Mesenchymal stem cell (in vitro differentiated cells and primary cell): ENCODE measurements around the gene CACNG4.

Experiments used
- DNase-seq: peaks from one replicate; pipeline ENCODE4 v3.0.0-alpha.2; 2013
- H2AFZ ChIP-seq: one replicate; pipeline ENCODE4 v1.6.1; 2013; ENCODE audit warnings: low read depth, mild to moderate bottlenecking, control low read depth, inconsistent platforms, low read length, moderate library complexity
- H2AK5ac ChIP-seq: 2 replicates; pipeline ENCODE4 v1.6.1; 2013; ENCODE audit warnings: low read length, moderate library complexity, mild to moderate bottlenecking, inconsistent platforms; ENCODE audit not compliant: severe bottlenecking
- H2BK120ac ChIP-seq: one replicate; pipeline ENCODE4 v1.6.1; 2013; ENCODE audit warnings: low read depth, mild to moderate bottlenecking, inconsistent platforms, low read length, moderate library complexity
- H2BK12ac ChIP-seq, 2 experiments: one replicate each; pipeline ENCODE4 v1.6.1; 2013; ENCODE audit warnings: inconsistent platforms in 2 of 2, low read length in 2 of 2, mild to moderate bottlenecking in 2 of 2, moderate library complexity in 2 of 2, control low read depth in 1 of 2
- H2BK15ac ChIP-seq: one replicate; pipeline ENCODE4 v1.6.1; 2013; ENCODE audit warnings: mild to moderate bottlenecking, low read depth, inconsistent platforms; ENCODE audit not compliant: poor library complexity, severe bottlenecking
- H2BK5ac ChIP-seq: 2 replicates; pipeline ENCODE4 v1.6.1; 2013; ENCODE audit warnings: low read depth, mild to moderate bottlenecking, low read length, control low read depth, inconsistent platforms; ENCODE audit not compliant: poor library complexity, severe bottlenecking
- H3K14ac ChIP-seq, 2 experiments: one replicate each; pipeline ENCODE4 v1.6.1; 2013; ENCODE audit warnings: inconsistent platforms in 2 of 2, low read length in 2 of 2, control low read depth in 1 of 2, mild to moderate bottlenecking in 1 of 2, moderate library complexity in 1 of 2
- H3K18ac ChIP-seq, 2 experiments: one replicate each; pipeline ENCODE4 v1.6.1; 2013; ENCODE audit warnings: inconsistent platforms in 2 of 2, low read length in 2 of 2, control low read depth in 1 of 2, low read depth in 1 of 2, mild to moderate bottlenecking in 1 of 2
- H3K23ac ChIP-seq, 2 experiments: one replicate each; pipeline ENCODE4 v1.6.1; 2013; ENCODE audit warnings: inconsistent platforms in 2 of 2, low read length in 2 of 2, mild to moderate bottlenecking in 2 of 2, moderate library complexity in 2 of 2, control low read depth in 1 of 2
- H3K27ac ChIP-seq: 2 replicates; pipeline ENCODE4 v1.5.1; 2013; ENCODE audit warnings: mild to moderate bottlenecking, moderate library complexity, low read length, control low read depth, inconsistent platforms; ENCODE audit not compliant: poor library complexity, severe bottlenecking
- H3K27me3 ChIP-seq, 2 experiments: 2 replicates each; pipeline versions ENCODE4 v1.6.1 to v1.7.0; 2013; ENCODE audit warnings: low read length in 2 of 2, mild to moderate bottlenecking in 2 of 2, moderate library complexity in 2 of 2, control low read depth in 1 of 2, inconsistent platforms in 1 of 2; ENCODE audit not compliant: control insufficient read depth in 1 of 2, insufficient read depth in 1 of 2
- H3K36me3 ChIP-seq, 2 experiments: 2 replicates each; pipeline versions ENCODE4 v1.6.1 to v1.7.0; 2013; ENCODE audit warnings: low read length in 2 of 2, control low read depth in 1 of 2, inconsistent platforms in 1 of 2, low read depth in 1 of 2, mild to moderate bottlenecking in 1 of 2; ENCODE audit not compliant: insufficient read depth in 2 of 2, control insufficient read depth in 1 of 2
- H3K4ac ChIP-seq, 2 experiments: one replicate each; pipeline ENCODE4 v1.6.1; 2013; ENCODE audit warnings: inconsistent platforms in 2 of 2, low read length in 2 of 2, mild to moderate bottlenecking in 2 of 2, moderate library complexity in 2 of 2, control low read depth in 1 of 2, low read depth in 1 of 2
- H3K4me1 ChIP-seq: 2 replicates; pipeline ENCODE4 v1.6.1; 2013; ENCODE audit warnings: low read depth, low read length, control low read depth; ENCODE audit not compliant: control insufficient read depth, insufficient read depth
- H3K4me2 ChIP-seq: 2 replicates; pipeline ENCODE4 v1.6.1; 2013; ENCODE audit warnings: low read length, mild to moderate bottlenecking, inconsistent platforms; ENCODE audit not compliant: poor library complexity, severe bottlenecking
- H3K4me3 ChIP-seq, 2 experiments: 2 replicates each; pipeline versions ENCODE4 v1.5.1 to v1.7.0; 2013; ENCODE audit warnings: low read length in 2 of 2, mild to moderate bottlenecking in 2 of 2, control low read depth in 1 of 2, low read depth in 1 of 2; ENCODE audit not compliant: insufficient read depth in 1 of 2
- H3K79me1 ChIP-seq: replicated peaks from 2 replicates; pipeline ENCODE4 v1.6.1; 2013; ENCODE audit warnings: mild to moderate bottlenecking, control low read depth, low read length, inconsistent platforms; ENCODE audit not compliant: poor library complexity, severe bottlenecking
- H3K9ac ChIP-seq: 2 replicates; pipeline ENCODE4 v1.7.0; 2013; ENCODE audit warnings: mild to moderate bottlenecking, low read length, moderate library complexity
- H3K9me3 ChIP-seq: 2 replicates; pipeline ENCODE4 v1.7.0; 2013; ENCODE audit warnings: mild to moderate bottlenecking, low read length; ENCODE audit not compliant: control insufficient read depth
- H4K8ac ChIP-seq: one replicate; pipeline ENCODE4 v1.6.1; 2013; ENCODE audit warnings: inconsistent platforms, mild to moderate bottlenecking, low read length, moderate library complexity
- H4K91ac ChIP-seq: one replicate; pipeline ENCODE4 v1.6.1; 2013; ENCODE audit warnings: mild to moderate bottlenecking, low read length, inconsistent platforms
- WGBS: methylation state at CpG from one replicate; pipeline ENCODE4 v1.1.7; 2013; ENCODE audit warnings: mixed read lengths; 5-methylcytosine and 5-hydroxymethylcytosine counted together

Gene CACNG4

DNA sequence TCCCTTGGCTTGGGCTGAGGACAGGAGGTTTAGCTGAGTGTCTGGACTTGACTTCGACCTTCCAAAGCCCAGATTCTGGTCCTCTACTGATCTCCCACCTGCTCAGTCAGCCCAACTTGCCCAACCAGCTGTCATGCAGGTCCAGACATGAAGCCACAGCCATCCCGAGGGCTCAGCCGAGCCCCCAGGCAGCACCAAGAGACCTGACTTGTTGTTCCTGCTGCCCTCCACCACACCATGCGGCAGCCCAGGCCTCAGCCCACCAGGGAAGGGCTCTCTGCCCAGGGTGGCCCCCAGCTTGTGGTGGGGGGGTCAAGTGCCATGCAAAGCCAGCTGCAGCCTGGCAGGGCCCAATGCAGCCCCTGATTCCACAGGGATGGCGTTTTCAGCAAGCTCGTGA is 17.2 kb upstream of the CACNG4 start:
- Histone ChIP-seq H3K79me1 (no peaks in the 10 kb centered on the region), H2BK120ac (no peak overlapping the region), H4K8ac (no peak overlapping the region), H2BK12ac (no peak overlapping the region), H3K14ac (no peak overlapping the region), H3K4ac (no peak overlapping the region), H3K4me3 (no peak overlapping the region), H3K27me3 (peaks cover 39 to 85% of the 10 kb centered on the region in 2 experiments), H2BK5ac (no peak overlapping the region), H3K9me3 (no peaks in the 10 kb centered on the region), H4K91ac (no peak overlapping the region), H3K4me2 (no peak overlapping the region), H3K36me3 (no peaks in the 10 kb centered on the region), H3K18ac (no peak overlapping the region), H3K4me1 (peaks cover 7% of the 10 kb centered on the region), H3K27ac (no peak overlapping the region), H2AFZ (no peak overlapping the region), H3K23ac (no peak overlapping the region), H2AK5ac (no peak overlapping the region), H3K9ac (no peak overlapping the region), H2BK15ac (no peak overlapping the region)
- DNase-seq: no peak
- 91% methylated on average over 4 of the region's 6 CpGs for WGBS

DNA sequence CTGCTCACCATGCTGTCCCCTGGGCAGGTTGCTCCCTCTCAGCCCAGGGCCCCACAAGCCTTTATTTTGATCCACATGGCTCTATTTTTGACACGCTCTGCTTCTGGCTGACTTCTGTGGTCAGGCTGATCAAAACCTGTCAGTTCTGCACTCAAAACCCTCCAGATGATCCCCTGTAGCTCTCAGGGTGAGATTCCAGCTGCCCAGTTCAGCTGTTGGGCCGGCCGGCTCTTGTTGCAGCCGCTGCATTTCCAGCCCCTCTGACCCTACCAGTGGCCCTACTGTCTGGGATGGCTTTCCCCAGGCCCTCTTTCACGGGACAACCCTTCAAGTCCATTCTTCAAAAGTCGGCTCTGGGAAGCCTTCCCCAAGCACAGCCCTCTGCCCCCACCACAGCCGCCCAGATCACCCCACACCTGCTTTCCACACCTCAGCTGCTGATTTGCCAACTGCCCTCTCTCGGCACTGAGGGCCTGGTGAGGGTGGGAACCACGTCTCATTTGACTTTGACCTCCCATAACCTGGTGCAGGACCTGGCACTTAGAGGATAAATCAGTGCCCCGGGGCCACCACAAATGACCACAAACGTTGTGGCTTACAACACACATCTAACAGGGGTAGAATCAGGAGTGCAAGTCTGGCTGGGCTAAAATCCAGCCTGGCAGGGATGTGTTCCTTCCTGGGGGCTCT is 16.3 kb upstream of the CACNG4 start:
- Histone ChIP-seq H2AFZ (no peak overlapping the region), H3K14ac (no peak overlapping the region), H3K4me2 (no peak overlapping the region), H2BK12ac (no peak overlapping the region), H3K79me1 (no peaks in the 10 kb centered on the region), H2AK5ac (no peak overlapping the region), H2BK120ac (no peak overlapping the region), H3K4ac (no peak overlapping the region), H2BK5ac (no peak overlapping the region), H4K8ac (no peak overlapping the region), H3K27me3 (peaks cover 35 to 84% of the 10 kb centered on the region in 2 experiments), H3K36me3 (no peaks in the 10 kb centered on the region), H2BK15ac (no peak overlapping the region), H3K23ac (no peak overlapping the region), H3K4me1 (peaks cover 14% of the 10 kb centered on the region), H3K9me3 (no peaks in the 10 kb centered on the region), H3K18ac (no peak overlapping the region), H4K91ac (no peak overlapping the region), H3K9ac (no peak overlapping the region), H3K27ac (no peak overlapping the region), H3K4me3 (no peak overlapping the region)
- 86% methylated on average over 11 of the region's 11 CpGs for WGBS
- no peak for DNase-seq

DNA sequence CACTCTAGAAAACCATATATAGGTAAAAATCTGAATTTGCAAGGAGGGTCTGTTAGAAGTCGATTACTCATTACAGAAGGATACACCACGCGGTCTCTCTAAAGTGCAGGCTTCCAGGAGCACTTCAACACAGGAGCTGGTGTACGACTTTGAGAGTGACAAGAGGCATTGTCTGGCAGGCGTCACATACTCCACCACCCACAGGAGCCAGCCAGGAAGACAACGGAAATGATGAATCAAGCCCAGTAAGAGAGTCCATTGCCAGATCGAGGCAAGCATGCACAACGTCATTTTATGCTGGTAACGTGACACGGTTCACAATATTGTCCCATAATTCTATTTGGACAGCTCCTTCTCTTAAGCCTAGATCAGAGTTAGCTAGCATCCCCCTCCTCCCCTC is 15.0 kb upstream of the CACNG4 start:
- H2BK120ac ChIP-seq: no peak overlapping the region
- H2AFZ ChIP-seq: no peak overlapping the region
- H3K9ac ChIP-seq: no peak overlapping the region
- H3K27ac ChIP-seq: no peak overlapping the region
- no peak overlapping the region for H3K4me2 ChIP-seq
- H3K14ac ChIP-seq: no peak overlapping the region
- H3K79me1 ChIP-seq: no peaks in the 10 kb centered on the region
- H3K23ac ChIP-seq: no peak overlapping the region
- H3K9me3 ChIP-seq: no peaks in the 10 kb centered on the region
- no peak overlapping the region for H2BK15ac ChIP-seq
- no peaks in the 10 kb centered on the region for H3K36me3 ChIP-seq
- peaks cover 27 to 85% of the 10 kb centered on the region in 2 experiments for H3K27me3 ChIP-seq
- no peak overlapping the region for H2AK5ac ChIP-seq
- DNase-seq: peak; percentile 15
- no peak overlapping the region for H2BK12ac ChIP-seq
- H3K4me3 ChIP-seq: no peak overlapping the region
- no peak overlapping the region for H4K91ac ChIP-seq
- 73% methylated on average over 9 of the region's 10 CpGs for WGBS
- no peak overlapping the region for H3K4ac ChIP-seq
- H3K18ac ChIP-seq: no peak overlapping the region
- no peak overlapping the region for H4K8ac ChIP-seq
- peaks cover 14% of the 10 kb centered on the region for H3K4me1 ChIP-seq
- no peak overlapping the region for H2BK5ac ChIP-seq

DNA sequence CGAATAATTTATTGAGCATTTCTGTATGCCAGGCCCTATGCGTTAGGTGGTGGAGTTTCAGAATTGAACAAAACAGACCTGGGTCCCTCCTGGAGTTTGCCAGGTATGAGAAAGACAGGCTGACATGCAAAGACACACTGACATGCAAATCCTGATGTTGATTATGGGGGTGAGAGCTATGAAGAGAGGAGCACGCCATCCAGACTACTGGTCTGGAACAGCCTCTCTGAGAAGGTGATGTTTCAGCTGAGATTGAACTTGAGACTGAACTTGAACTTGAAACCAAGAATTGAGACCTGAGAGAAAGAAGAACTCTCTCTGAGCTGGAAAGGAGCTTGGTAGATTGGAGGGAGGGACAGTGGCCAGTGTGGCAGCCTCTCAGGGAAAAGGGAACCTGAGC is 14.2 kb upstream of the CACNG4 start:
- H3K9ac ChIP-seq: no peak overlapping the region
- WGBS: 87% methylated on average over 3 of the region's 3 CpGs
- DNase-seq: no peak

More for the DNA sequence above, 14.2 kb upstream of the CACNG4 start:
- H3K23ac ChIP-seq: no peak overlapping the region
- no peak overlapping the region for H2AK5ac ChIP-seq
- H3K18ac ChIP-seq: no peak overlapping the region
- H3K27me3 ChIP-seq: peaks cover 19 to 82% of the 10 kb centered on the region in 2 experiments
- H3K4me3 ChIP-seq: no peak overlapping the region
- no peak overlapping the region for H3K4ac ChIP-seq
- no peak overlapping the region for H3K27ac ChIP-seq
- no peaks in the 10 kb centered on the region for H3K36me3 ChIP-seq
- no peak overlapping the region for H2AFZ ChIP-seq
- H4K91ac ChIP-seq: no peak overlapping the region
- no peak overlapping the region for H3K14ac ChIP-seq
- H2BK12ac ChIP-seq: no peak overlapping the region
- peaks cover 14% of the 10 kb centered on the region for H3K4me1 ChIP-seq
- H2BK5ac ChIP-seq: no peak overlapping the region
- no peak overlapping the region for H4K8ac ChIP-seq
- H2BK15ac ChIP-seq: no peak overlapping the region
- no peaks in the 10 kb centered on the region for H3K9me3 ChIP-seq
- H3K4me2 ChIP-seq: no peak overlapping the region
- no peaks in the 10 kb centered on the region for H3K79me1 ChIP-seq
- H2BK120ac ChIP-seq: no peak overlapping the region
